Activated gamma-delta T cell treated with anti-CD3 and anti-CD28 coated beads, Interleukin-2, amount 50 U/mL, for 16 hours (primary cell): ENCODE data around the gene CNTNAP2.

ENCODE experiments used
- DNase-seq: peaks from one replicate; pipeline ENCODE4 v3.0.0-alpha.2; 2020; ENCODE audit warnings: low read depth

The CNTNAP2 gene

GRCh38 chr7:146606628-146607027 lies 490.0 kb downstream of the CNTNAP2 start:
- no peak for DNase-seq

GRCh38 chr7:146619641-146620040 lies 503.0 kb downstream of the CNTNAP2 start:
- no peak for DNase-seq

GRCh38 chr7:146626912-146627311 lies 510.3 kb downstream of the CNTNAP2 start:
- no peak for DNase-seq

- DNase-seq = no peak
Measured at GRCh38 chr7:146635205-146636032, 518.8 kb downstream of the CNTNAP2 start.

GRCh38 chr7:146636033-146636356 lies 519.4 kb downstream of the CNTNAP2 start:
- no peak for DNase-seq

- DNase-seq = no peak
Measured at GRCh38 chr7:146636581-146636980, 520.0 kb downstream of the CNTNAP2 start.

- no peak for DNase-seq
Measured at GRCh38 chr7:146639291-146639690, 522.7 kb downstream of the CNTNAP2 start.

- DNase-seq = no peak
Measured at GRCh38 chr7:146641491-146641890, 524.9 kb downstream of the CNTNAP2 start.

- DNase-seq = no peak
Measured at GRCh38 chr7:146645383-146645976, 528.9 kb downstream of the CNTNAP2 start.

- DNase-seq = no peak
Measured at GRCh38 chr7:146647445-146647844, 530.8 kb downstream of the CNTNAP2 start.

- DNase-seq = no peak
Measured at GRCh38 chr7:146652176-146652575, 535.6 kb downstream of the CNTNAP2 start.

- DNase-seq = no peak
Measured at GRCh38 chr7:146654048-146654447, 537.4 kb downstream of the CNTNAP2 start.

GRCh38 chr7:146655928-146656797 lies 539.6 kb downstream of the CNTNAP2 start:
- no peak for DNase-seq

GRCh38 chr7:146656988-146657387 lies 540.4 kb downstream of the CNTNAP2 start:
- no peak for DNase-seq

GRCh38 chr7:146658604-146659003 lies 542.0 kb downstream of the CNTNAP2 start:
- no peak for DNase-seq

GRCh38 chr7:146659732-146660131 lies 543.1 kb downstream of the CNTNAP2 start:
- DNase-seq = no peak

- no peak for DNase-seq
Measured at GRCh38 chr7:146660839-146661238, 544.2 kb downstream of the CNTNAP2 start.

- DNase-seq = no peak
Measured at GRCh38 chr7:146661435-146661834, 544.8 kb downstream of the CNTNAP2 start.

GRCh38 chr7:146661929-146662328 lies 545.3 kb downstream of the CNTNAP2 start:
- no peak for DNase-seq

- DNase-seq = no peak
Measured at GRCh38 chr7:146665023-146665422, 548.4 kb downstream of the CNTNAP2 start.

GRCh38 chr7:146670532-146670931 lies 553.9 kb downstream of the CNTNAP2 start:
- DNase-seq = no peak

- no peak for DNase-seq
Measured at GRCh38 chr7:146681487-146681886, 564.9 kb downstream of the CNTNAP2 start.

- no peak for DNase-seq
Measured at GRCh38 chr7:146683439-146683838, 566.8 kb downstream of the CNTNAP2 start.
